Kidney tubule cell (primary cell): ENCODE data around the gene RAD51B.
A peak's percentile ranks its signal among the peaks of the same experiment; 100 is the strongest.

ENCODE experiments used
- DNase-seq: peaks from one replicate; pipeline ENCODE4 v3.0.0-alpha.2; 2018; ENCODE audit warnings: low spot score

Gene RAD51B

GRCh38 chr14:68727315-68728047 is 907.9 kb downstream of the RAD51B start:
- no peak for DNase-seq

GRCh38 chr14:68728342-68729106 is 908.9 kb downstream of the RAD51B start:
- DNase-seq, result no peak

GRCh38 chr14:68729556-68729955 is 910.0 kb downstream of the RAD51B start:
- no peak for DNase-seq

- DNase-seq, result no peak
These were observed 910.8 kb downstream of the RAD51B start for GRCh38 chr14:68730348-68730747.

- DNase-seq, result no peak
These were observed 911.3 kb downstream of the RAD51B start for GRCh38 chr14:68730811-68731425.

GRCh38 chr14:68733086-68733914 is 913.7 kb downstream of the RAD51B start:
- DNase-seq, result no peak

GRCh38 chr14:68734231-68734732 is 914.7 kb downstream of the RAD51B start:
- peak; percentile 48 for DNase-seq

GRCh38 chr14:68735856-68736255 is 916.3 kb downstream of the RAD51B start:
- DNase-seq, result no peak

- no peak for DNase-seq
These were observed 916.9 kb downstream of the RAD51B start for GRCh38 chr14:68736471-68736871.

GRCh38 chr14:68737086-68737485 is 917.5 kb downstream of the RAD51B start:
- no peak for DNase-seq

GRCh38 chr14:68738559-68738958 is 919.0 kb downstream of the RAD51B start:
- DNase-seq, result no peak

- DNase-seq, result no peak
These were observed 920.1 kb downstream of the RAD51B start for GRCh38 chr14:68739701-68740100.

GRCh38 chr14:68740788-68741476 is 921.4 kb downstream of the RAD51B start:
- DNase-seq, result no peak

- no peak for DNase-seq
These were observed 921.9 kb downstream of the RAD51B start for GRCh38 chr14:68741477-68741791.

GRCh38 chr14:68741839-68742470 is 922.4 kb downstream of the RAD51B start:
- DNase-seq, result no peak

- no peak for DNase-seq
These were observed 925.0 kb downstream of the RAD51B start for GRCh38 chr14:68744613-68745012.

GRCh38 chr14:68747393-68747792 is 927.8 kb downstream of the RAD51B start:
- no peak for DNase-seq

GRCh38 chr14:68748260-68748659 is 928.7 kb downstream of the RAD51B start:
- DNase-seq, result no peak

GRCh38 chr14:68748691-68749090 is 929.1 kb downstream of the RAD51B start:
- DNase-seq, result peak; percentile 79

- peak; percentile 46 for DNase-seq
These were observed 930.2 kb downstream of the RAD51B start for GRCh38 chr14:68749487-68750475.
